ENCODE data around the gene NDUFAF7. TPM values are rescaled to one million over a fixed set of nuclear protein-coding genes. Genes with fewer than 3 reads are reported as not detected.

Gene NDUFAF7
- total and polyA plus RNA-seq, 10 of the 15 experiments (the other 5 are each of a cell fraction or from before 2014, with no cell fraction given) = 16.6 to 39.5 (median 24.3) TPM

DNA sequence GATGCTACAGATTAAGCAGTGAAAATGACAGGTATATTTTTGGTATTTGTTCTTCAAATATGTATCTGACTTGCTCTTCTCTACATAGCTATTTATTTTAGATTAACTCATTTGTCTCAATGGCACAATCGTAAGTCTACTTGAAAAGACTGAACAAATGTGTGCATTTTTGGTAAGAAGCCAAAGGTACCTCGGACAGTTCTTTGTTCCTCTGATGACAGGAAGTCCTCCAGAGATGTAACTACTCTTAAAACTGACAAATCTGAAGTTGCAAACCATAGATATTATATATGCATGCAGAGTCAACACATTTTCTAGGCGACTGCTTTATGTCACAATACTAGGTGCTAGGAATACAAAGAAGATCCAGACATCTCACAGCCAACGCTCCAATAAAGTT, 36.7 kb downstream of the NDUFAF7 start:
- Histone ChIP-seq H3K9me3 (replicated peaks; ENCODE audit: control insufficient read depth, insufficient read depth, low read length) (no peaks in the 10 kb centered on the region), H3K4me1 (ENCODE audit: control insufficient read depth, insufficient read depth, low read length) (no peaks in the 10 kb centered on the region), H3K9ac (ENCODE audit: control insufficient read depth, insufficient read depth, low read length) (no peak overlapping the region), H4K20me1 (ENCODE audit: control insufficient read depth, insufficient read depth) (no peaks in the 10 kb centered on the region), H3K4me2 (ENCODE audit: control insufficient read depth, insufficient read depth) (no peak overlapping the region), H3K27me3 (replicated peaks in 1 of 2; ENCODE audit: control insufficient read depth in 2 of 2, insufficient read depth in 2 of 2, low read length in 1 of 2) (no peaks in the 10 kb centered on the region), H3K36me3 (ENCODE audit: control insufficient read depth in 2 of 2, insufficient read depth in 2 of 2, low read length in 1 of 2) (peaks cover 0 to 1% of the 10 kb centered on the region in 2 experiments; a peak in 1 of 4 replicates), H2AFZ (ENCODE audit: control insufficient read depth, low read depth, low read length) (no peak overlapping the region), H3K27ac (ENCODE audit: control insufficient read depth, insufficient read depth) (no peak overlapping the region), H3K79me2 (ENCODE audit: control insufficient read depth, insufficient read depth, low read length) (no peaks in the 10 kb centered on the region), H3K4me3 (no peak overlapping the region)
- POLR2A ChIA-PET = no interaction called here
- ATAC-seq (no peak), DNase-seq (ENCODE audit: low read depth, low spot score) (no peak), FAIRE-seq (no peak)
- no TSS peak for BruUV-seq (replicated peaks)
- RAD21 ChIA-PET (ENCODE audit: unreplicated experiment) = no interaction called here
- 86% methylated on average over 4 of the region's 4 CpGs for WGBS (ENCODE audit: insufficient coverage, insufficient replicate concordance, low lambda C conversion rate, missing lambda C conversion rate)
- no peak for TF ChIP-seq BCL11A (IDR thresholded peaks at IDR 0.05; ENCODE audit: low read depth, low read length)
- no peak for TF ChIP-seq TCF3 (IDR thresholded peaks at IDR 0.05; ENCODE audit: borderline replicate concordance, insufficient read depth, low read depth, low read length)
- no peak for TF ChIP-seq CREM (IDR thresholded peaks at IDR 0.05; ENCODE audit: low read depth)
- TF ChIP-seq SUPT20H (IDR thresholded peaks at IDR 0.05; ENCODE audit: borderline replicate concordance, control insufficient read depth, low read depth, low read length) = no peak
- no peak for TF ChIP-seq ESRRA (IDR thresholded peaks at IDR 0.05; ENCODE audit: low read length)
- TF ChIP-seq, protein P1, sequence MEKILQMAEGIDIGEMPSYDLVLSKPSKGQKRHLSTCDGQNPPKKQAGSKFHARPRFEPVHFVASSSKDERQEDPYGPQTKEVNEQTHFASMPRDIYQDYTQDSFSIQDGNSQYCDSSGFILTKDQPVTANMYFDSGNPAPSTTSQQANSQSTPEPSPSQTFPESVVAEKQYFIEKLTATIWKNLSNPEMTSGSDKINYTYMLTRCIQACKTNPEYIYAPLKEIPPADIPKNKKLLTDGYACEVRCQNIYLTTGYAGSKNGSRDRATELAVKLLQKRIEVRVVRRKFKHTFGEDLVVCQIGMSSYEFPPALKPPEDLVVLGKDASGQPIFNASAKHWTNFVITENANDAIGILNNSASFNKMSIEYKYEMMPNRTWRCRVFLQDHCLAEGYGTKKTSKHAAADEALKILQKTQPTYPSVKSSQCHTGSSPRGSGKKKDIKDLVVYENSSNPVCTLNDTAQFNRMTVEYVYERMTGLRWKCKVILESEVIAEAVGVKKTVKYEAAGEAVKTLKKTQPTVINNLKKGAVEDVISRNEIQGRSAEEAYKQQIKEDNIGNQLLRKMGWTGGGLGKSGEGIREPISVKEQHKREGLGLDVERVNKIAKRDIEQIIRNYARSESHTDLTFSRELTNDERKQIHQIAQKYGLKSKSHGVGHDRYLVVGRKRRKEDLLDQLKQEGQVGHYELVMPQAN (conservative IDR thresholded peaks at IDR 0.05) = no peak
- TF ChIP-seq, protein P2, sequence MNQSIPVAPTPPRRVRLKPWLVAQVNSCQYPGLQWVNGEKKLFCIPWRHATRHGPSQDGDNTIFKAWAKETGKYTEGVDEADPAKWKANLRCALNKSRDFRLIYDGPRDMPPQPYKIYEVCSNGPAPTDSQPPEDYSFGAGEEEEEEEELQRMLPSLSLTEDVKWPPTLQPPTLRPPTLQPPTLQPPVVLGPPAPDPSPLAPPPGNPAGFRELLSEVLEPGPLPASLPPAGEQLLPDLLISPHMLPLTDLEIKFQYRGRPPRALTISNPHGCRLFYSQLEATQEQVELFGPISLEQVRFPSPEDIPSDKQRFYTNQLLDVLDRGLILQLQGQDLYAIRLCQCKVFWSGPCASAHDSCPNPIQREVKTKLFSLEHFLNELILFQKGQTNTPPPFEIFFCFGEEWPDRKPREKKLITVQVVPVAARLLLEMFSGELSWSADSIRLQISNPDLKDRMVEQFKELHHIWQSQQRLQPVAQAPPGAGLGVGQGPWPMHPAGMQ (IDR thresholded peaks at IDR 0.05; ENCODE audit: borderline replicate concordance) = no peak
- TF ChIP-seq NRF1 (conservative IDR thresholded peaks at IDR 0.05; ENCODE audit: low read depth, low read length) = no peak
- TF ChIP-seq, protein P3, sequence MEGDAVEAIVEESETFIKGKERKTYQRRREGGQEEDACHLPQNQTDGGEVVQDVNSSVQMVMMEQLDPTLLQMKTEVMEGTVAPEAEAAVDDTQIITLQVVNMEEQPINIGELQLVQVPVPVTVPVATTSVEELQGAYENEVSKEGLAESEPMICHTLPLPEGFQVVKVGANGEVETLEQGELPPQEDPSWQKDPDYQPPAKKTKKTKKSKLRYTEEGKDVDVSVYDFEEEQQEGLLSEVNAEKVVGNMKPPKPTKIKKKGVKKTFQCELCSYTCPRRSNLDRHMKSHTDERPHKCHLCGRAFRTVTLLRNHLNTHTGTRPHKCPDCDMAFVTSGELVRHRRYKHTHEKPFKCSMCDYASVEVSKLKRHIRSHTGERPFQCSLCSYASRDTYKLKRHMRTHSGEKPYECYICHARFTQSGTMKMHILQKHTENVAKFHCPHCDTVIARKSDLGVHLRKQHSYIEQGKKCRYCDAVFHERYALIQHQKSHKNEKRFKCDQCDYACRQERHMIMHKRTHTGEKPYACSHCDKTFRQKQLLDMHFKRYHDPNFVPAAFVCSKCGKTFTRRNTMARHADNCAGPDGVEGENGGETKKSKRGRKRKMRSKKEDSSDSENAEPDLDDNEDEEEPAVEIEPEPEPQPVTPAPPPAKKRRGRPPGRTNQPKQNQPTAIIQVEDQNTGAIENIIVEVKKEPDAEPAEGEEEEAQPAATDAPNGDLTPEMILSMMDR (IDR thresholded peaks at IDR 0.05 in 2 of 3, conservative IDR thresholded peaks at IDR 0.05 in 1 of 3; ENCODE audit: control insufficient read depth in 2 of 3, extremely low read depth in 1 of 3, insufficient read depth in 1 of 3, low read depth in 3 of 3, low read length in 3 of 3) = no peak
- no peak for TF ChIP-seq CREB1 (IDR thresholded peaks at IDR 0.05; ENCODE audit: low read depth)
- SMC1A ChIA-PET (ENCODE audit: uncharacterized antibody, unreplicated experiment) = no interaction called here
- in situ Hi-C loops (cut with MboI) (no loop called here), intact Hi-C loops (cut with micrococcal nuclease; ENCODE audit: unreplicated experiment) (no loop called here)
- CTCF ChIA-PET = no interaction called here
